GM18870 (cell line): Measurements from ENCODE around the gene PAM16.

ENCODE experiments used
- ATAC-seq: cut with Tn5 transposase; IDR thresholded peaks from one replicate; pipeline ENCODE4 v1.9.1; 2021; ENCODE audit warnings: moderate library complexity; ENCODE audit not compliant: unreplicated experiment

PAM16 gene

DNA sequence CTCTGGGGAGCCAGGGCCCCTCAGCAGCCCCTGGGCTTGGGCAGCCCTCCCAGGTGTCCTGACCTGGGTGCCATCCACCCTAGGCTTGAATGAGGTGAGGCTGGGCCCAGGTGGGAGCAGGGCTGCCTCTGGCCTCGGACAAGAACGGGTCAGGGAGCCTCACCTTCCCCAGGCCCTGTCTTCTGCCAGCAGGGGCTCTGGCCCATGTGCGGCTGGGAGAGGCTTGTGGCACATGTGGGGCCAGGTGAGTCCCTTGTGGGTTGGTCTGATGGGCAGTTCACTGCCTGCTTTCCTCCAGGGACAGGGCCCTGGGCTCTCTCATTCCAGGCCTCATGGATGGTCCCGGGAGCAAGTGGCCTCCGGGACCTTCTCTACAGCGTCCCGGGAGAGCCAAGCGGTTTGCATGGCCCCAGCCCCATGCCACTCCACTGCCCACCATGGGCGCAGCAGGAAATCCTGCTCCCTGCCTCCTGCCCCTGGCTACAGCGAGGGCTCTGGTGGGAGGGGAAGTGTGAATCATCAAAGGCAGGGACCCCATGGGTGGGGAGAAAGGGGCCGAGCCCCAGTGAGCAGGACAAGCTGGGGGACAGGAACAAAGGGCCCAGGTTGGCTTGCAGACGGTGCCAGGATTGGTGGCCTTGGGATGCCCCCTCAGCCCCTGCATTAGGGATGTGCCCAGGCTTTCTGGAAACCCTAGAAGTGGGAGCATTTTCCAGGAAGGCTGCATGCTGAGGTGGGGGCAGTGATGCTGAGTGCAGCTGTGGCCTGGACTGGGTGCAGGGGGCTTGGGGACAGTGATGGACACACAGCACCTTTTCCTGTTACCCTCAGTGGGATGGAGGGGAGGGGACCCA, 32.7 kb upstream of the PAM16 start:
- ATAC-seq: no peak

DNA sequence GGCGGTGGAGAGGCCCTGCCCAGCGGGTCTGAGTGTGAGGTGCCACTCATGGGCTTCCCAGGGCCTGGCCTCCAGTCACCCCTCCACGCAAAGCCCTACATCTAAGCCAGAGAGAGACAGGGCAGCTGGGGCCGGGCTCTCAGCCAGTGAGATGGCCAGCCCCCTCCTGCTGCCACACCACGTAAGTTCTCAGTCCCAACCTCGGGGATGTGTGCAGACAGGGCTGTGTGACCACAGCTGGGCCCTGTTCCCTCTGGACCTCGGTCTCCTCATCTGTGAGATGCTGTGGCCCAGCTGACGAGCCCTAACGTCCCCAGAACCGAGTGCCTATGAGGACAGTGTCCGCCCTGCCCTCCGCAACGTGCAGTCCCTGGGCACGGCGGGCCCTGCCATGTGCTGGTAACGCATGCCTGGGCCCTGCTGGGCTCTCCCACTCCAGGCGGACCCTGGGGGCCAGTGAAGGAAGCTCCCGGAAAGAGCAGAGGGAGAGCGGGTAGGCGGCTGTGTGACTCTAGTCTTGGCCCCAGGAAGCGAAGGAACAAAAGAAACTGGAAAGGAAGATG, 31.8 kb upstream of the PAM16 start:
- no peak for ATAC-seq

DNA sequence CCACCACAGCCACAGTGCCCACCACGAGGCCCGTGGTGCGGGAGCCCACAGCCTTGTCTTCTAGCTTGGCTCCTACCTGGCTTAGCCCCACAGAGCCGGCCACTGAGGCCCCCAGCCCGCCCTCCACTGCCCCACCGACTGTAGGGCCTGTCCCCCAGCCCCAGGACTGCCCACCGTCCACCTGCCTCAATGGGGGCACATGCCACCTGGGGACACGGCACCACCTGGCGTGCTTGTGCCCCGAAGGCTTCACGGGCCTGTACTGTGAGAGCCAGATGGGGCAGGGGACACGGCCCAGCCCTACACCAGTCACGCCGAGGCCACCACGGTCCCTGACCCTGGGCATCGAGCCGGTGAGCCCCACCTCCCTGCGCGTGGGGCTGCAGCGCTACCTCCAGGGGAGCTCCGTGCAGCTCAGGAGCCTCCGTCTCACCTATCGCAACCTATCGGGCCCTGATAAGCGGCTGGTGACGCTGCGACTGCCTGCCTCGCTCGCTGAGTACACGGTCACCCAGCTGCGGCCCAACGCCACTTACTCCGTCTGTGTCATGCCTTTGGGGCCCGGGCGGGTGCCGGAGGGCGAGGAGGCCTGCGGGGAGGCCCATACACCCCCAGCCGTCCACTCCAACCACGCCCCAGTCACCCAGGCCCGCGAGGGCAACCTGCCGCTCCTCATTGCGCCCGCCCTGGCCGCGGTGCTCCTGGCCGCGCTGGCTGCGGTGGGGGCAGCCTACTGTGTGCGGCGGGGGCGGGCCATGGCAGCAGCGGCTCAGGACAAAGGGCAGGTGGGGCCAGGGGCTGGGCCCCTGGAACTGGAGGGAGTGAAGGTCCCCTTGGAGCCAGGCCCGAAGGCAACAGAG, 31.0 kb upstream of the PAM16 start:
- ATAC-seq: no peak

DNA sequence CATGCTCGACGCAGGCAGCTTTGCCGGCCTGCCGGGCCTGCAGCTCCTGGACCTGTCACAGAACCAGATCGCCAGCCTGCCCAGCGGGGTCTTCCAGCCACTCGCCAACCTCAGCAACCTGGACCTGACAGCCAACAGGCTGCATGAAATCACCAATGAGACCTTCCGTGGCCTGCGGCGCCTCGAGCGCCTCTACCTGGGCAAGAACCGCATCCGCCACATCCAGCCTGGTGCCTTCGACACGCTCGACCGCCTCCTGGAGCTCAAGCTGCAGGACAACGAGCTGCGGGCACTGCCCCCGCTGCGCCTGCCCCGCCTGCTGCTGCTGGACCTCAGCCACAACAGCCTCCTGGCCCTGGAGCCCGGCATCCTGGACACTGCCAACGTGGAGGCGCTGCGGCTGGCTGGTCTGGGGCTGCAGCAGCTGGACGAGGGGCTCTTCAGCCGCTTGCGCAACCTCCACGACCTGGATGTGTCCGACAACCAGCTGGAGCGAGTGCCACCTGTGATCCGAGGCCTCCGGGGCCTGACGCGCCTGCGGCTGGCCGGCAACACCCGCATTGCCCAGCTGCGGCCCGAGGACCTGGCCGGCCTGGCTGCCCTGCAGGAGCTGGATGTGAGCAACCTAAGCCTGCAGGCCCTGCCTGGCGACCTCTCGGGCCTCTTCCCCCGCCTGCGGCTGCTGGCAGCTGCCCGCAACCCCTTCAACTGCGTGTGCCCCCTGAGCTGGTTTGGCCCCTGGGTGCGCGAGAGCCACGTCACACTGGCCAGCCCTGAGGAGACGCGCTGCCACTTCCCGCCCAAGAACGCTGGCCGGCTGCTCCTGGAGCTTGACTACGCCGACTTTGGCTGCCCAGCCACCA, 30.2 kb upstream of the PAM16 start:
- ATAC-seq: no peak

DNA sequence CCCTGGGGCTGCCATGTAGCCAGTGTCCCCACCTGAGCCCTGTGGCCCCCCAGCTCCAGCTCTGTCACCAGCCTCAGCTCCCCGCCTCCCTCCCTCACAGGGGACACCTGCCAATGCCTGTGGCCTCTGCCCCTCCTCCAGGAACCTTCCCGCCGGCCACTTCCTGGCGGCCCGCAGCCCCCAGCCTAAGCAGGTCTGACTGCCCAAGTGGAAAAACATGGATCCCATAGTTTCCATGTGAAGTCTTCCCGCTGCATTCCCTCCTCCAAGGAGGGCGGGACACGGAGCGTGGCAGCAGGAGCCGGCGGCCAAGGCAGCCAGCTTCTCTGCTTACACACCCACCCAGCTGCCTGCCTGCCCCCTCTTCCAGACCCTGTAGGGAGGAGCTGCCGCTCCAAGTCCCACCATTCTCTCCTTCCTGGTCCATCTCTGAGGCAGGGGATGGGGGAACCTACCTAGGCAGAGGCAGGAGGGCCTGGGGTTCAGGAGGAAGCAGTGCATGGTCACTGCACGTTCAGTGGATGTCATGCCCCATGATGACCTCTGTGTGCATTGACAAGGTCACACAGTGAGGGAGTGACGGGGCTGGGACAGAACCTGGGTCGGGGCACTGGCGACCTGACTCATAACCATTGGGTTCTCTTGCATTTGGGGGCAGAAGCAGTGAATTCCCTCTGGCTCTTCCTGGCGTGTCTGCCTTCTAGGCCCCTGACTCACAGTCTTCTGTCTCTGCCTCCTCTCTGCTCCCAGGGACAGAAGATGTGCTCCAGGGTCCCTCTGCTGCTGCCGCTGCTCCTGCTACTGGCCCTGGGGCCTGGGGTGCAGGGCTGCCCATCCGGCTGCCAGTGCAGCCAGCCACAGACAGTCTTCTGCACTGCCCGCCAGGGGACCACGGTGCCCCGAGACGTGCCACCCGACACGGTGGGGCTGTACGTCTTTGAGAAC, 29.3 kb upstream of the PAM16 start:
- ATAC-seq: no peak

DNA sequence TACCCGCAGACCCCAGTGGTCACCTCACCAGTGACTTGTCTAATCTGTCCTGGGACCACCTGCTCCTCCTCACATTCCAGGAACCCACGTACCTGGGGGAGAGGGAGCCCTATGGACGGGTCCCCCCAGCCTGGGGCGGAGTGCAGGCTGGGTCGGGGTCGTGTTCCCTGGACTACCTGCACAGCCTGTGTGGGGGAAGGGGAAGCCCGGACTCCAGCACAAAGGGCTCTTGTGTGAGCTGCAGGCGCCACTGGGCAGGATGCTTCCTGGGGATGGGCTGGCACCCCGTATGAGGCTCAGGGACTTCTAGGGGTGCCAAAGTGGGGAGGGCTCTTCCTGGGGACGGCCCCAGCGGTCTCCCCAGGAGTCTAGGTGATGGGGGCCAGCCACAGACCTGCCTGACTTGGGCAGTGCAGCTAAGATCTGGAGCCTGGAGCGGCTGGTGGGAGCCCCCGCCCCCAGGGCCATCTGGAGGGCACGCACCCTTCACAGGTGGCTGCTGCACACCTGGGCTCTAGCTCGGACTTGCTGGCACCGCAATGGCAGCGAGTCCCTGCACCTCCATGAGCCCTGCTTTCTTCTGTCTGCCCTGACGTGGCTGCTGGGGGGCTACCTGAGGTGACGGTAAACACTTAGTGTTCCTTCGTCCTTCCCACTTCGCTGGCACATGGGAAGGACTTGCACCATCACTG, 28.0 kb upstream of the PAM16 start:
- no peak for ATAC-seq

DNA sequence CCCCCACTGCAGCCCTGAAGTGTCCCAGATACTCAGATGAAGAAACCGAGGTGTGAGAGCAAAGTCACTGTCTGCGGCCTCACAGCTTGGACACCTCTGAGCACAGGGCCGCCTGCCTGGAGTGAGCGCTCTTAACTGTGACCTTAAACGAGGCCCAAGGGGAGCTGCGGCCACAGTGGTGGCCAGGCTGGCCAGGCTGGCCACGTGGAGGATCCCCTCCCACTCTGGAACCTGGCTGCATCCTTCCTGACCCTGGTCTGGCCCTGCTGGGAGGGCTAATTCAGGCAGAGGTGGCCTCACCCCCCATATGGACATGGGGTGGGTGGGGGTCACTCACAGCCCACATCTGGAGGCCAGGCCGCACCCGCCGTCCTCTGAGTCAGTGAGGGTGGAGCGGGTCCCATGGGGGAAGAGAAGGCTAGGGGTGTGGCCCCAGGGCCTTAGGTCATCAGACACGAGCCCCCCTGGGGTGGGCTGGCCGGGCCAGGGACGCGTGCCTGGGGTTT, 27.1 kb upstream of the PAM16 start:
- no peak for ATAC-seq

DNA sequence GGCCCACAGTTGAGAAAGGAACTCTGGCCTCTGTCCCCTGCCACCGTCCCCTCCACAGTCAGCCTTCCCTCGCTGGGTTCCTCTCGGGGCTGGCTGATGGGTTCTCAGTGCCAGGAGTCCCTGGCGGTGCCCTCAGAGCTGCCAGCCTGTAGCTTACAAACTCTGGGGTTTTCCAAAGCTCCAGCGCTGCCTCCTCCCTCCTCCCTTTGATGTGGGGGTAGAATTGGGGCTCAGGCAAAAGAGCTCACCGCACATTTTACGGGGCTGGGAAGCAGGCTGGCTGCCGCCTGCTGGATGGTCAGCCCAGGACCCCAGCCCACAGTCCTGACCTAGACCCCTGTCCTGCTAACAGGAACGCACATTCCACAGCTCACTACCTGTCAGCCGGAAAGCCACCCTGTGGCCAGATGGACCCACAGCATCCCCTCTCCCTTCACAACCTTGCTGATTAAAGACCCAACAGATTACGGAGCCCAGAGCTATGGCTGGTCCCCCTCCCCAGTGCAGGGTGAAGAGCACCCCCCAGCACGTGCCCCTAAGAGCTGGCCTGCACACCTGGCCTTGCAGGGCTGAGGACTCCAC, 26.5 kb upstream of the PAM16 start:
- no peak for ATAC-seq

DNA sequence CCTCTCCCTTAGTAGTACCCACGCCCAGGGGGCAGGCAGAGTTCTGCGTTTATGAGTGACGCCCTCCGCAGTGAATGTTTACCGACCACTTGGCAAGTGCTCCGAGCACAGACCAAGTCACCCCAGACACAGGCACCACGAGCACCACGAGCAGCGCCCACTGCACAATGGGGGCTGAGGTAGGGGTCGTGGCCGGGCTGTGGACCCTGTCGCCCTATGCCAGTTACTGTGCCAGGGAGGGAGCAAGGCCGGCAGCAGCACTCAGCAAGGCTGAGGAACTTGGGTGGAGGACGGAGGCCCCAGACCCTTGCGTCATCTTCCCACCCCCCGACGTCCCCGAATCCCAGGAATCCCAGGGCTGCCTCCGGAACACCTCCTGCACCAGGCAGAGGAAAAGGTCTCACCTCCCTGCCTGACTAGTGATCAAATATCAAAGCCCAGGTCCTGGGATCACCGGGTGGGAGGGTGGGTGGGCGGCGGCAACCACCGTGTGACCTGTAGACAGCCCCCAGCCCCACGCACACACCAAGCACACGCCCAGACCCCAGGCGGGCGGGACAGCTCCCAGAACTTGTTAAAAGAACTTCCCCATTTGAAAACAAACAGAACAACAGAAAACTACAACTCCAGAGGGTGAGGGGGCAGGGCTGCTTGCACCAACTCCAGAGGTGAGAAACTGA, 25.9 kb upstream of the PAM16 start:
- ATAC-seq: no peak

DNA sequence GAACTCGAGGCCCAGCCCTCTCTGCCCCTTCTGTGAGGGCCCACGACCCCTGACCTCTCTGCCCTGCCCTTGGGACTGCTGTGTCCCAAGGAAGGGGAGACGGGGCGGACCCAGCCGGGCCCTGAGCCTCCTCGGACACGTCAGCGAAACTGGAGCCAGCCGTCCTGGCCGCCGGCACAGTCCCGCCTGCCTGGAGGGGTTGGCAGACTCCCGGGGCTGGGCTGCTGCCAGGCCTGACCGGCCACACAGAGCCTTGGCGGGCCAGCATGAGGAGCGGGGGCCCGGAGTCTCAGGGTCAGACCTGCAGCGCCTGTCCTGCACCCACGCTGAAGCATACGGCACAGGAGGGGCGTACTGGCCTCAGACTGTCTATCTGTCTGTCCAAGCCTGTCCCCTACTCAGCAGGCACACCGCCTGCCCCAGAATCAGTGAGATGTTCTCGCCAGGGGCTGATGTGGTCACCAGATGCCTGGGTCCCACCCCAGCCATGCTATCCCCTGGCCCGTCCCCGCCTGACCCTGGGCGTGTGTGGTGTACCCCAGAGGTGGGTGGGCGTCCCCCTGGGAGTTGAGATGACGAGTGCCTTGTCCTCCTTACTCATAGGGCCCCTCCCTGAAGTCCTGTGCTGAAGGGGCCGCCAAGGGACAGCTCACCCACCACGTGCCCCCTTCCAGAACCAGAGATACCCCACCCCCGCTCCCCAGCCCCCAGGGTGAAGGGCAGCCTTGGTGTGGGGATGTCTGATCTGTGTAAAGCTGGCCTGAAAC, 25.2 kb upstream of the PAM16 start:
- no peak for ATAC-seq

DNA sequence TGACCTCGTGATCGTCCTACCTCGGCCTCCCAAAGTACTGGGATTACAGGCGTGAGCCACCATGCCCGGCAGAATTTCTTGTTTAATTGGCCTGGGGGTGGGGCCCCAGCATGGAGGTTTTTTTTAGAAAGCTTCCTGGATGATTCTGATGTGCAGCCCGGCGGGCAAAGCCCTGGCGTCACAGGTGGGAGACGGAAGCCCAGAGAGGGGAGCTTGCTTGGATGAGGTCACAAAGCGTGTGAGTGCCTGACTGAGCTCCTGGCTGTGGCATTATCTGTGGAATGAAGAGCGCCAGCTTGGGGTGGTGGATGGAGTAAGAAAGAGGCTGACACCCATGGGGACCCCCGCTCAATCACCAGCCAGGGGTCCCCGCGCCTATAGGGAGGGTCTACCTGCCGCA, 24.6 kb upstream of the PAM16 start:
- ATAC-seq: no peak

DNA sequence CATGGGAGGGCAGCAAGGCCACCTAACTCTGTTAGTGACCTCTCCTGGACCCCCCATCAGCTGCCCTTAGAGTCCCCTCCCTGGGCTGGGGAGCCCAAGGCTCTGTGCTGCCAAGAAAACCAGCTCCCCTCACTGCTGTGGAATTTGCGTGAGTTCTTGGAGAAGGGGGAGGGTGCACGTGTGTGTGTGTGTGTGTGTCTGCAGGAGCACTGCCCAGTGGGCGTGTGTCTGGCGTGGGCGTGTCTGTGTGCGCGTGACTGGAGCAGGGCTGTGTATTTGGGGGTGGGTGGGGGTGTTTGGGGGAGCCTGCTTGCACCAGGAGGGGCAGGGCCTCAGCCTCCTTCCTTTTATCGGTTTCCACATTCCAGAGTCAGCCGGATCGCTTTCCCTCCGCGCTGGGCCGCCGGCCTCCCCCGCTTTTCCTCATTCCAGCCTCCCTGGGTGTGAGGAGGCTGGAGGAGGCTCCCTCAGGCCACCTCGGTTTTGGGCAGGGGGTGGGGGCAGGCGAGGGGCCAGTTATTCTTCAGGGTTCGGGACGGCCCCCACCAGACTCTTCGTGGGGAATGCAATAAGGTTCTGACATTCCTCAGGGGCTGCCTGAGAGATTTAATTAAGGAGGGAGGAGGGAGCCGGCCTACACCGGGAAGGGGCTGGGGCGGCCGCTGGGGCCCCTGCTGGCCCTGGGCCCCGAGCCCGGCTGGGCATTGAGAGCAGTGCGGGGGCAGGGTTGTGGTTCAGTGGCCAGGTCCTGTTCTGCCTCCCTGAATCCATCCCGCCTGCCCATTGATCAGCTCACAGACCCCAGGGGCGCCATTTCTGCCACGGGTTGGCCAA, 23.0 kb upstream of the PAM16 start:
- ATAC-seq: no peak

DNA sequence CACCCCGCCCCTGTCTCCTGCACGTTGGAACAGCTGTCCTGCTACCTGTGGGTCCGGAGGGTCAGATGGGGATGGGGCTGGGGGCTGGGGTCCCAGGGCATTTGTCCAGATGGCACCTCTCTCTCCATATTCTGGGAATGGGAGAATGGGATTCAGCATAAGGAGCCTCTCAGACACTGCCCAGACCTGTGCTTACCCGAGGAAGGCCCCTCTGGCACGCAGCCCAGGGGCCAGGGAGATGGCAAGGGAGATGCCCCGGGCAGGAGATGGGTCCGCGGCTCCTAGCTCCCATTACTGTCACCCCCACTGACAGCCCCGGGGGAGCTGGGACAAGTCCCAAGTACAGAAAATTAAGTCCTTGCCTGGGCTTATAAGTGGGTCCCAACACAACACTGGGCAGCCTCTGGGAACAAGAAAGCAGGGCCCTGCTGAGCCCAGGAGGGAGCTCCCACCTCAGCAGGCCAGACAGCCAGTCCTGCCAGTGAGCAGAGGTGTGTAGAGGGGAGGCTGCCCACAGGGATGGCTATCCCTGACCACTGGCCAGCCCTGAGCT, 22.3 kb upstream of the PAM16 start:
- no peak for ATAC-seq

DNA sequence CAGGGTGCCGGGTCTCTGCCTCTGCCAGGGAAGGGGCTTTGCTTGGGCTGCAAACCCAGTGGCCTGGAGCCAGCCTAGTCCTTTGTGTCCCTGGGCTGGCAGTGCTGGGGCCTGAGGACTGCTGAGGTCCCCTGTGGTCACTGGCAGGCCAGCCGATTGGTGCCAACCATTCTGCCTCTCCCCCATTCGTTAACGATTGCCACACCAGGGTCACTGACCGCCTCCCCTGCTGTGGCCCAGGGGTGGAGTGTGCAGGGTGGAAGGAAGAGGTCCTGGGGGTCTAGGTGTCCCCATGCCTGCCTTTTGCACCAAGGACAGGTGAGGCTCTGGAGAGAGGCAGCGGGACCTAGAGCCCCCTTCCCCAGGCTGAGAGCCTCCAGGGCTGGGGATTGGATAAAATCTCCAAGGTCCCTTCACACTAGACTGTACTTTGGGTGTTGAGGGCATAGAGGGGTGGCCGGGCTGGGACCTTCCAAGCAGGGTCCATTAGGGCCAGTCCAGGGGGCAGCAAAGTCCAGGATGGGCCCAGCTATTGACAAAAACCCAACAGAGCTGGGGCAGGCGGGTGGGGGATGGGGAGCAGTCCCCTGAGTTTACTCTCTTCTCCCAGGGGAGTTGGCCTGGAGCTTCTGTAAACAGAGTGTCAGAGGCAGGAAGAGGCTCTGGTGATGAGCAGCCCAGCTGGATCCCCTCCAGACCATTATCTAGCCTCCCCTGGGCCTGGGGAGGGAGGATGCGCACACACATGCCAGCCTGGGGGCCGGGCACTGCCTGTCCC, 21.6 kb upstream of the PAM16 start:
- no peak for ATAC-seq

DNA sequence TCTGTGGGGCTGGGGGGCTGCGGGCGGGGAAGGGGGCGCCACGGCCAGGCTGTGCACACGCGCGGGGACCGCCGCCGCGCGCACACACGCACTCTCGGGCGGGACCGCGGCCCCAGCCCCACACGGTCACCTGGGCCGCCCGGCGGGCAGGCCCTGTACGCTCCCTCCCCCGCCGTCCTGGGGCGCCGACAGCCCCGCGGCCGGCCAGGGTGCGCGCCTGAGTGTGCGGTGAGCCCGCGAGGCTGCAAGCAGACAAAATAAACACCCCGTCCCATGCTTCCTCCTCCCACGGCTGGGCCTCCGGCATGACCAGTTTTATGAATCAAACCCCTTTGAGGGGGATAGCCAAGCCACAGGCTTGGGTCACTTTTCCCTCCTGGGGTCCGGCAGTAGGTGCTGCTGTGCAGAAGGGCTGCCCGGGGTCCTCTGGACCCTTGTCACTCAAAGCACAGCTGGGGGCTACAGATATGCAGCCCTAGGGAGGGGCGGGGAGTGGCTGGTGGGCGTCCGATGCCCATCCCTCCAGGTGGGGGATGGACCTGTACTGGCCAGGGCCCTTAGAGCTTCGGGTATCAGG, 21.0 kb upstream of the PAM16 start:
- no peak for ATAC-seq
